Epithelial cell of esophagus (primary cell): ENCODE results near the gene BANF1.

ENCODE experiments used
- DNase-seq: peaks from one replicate; pipeline ENCODE4 v3.0.0; 2010; ENCODE audit warnings: low read depth
- H3K4me3 ChIP-seq: 2 replicates; pipeline ENCODE4 v1.5.1; 2011; ENCODE audit warnings: mild to moderate bottlenecking, low read length, control low read depth
- CTCF ChIP-seq: IDR thresholded peaks from 2 replicates; pipeline ENCODE4 v1.5.1; 2011; ENCODE audit warnings: low read depth, mild to moderate bottlenecking, low read length, control low read depth, inconsistent platforms; ENCODE audit not compliant: insufficient read depth; ENCODE audit errors: missing control alignments

BANF1 gene

GRCh38 chr11:66011785-66012303 is 9.5 kb downstream of the BANF1 start, which contains the start of gene CST6:
Gene CST6, plus strand, starts transcription at chr11:66012008. Its CDS starts 37 bp downstream, at chr11:66012045.
- no peak for DNase-seq
- H3K4me3 ChIP-seq: no peak within 1 kb of the TSS
- TF ChIP-seq CTCF: no peak

- H3K4me3 ChIP-seq: no peak overlapping the region
- no peak for DNase-seq
These were observed 10.2 kb downstream of the BANF1 start for GRCh38 chr11:66012371-66012945.

GRCh38 chr11:66012946-66013761 is 10.9 kb downstream of the BANF1 start:
- TF ChIP-seq CTCF: no peak
- peak; percentile 75 for DNase-seq
- H3K4me3 ChIP-seq: no peak overlapping the region

More at GRCh38 chr11:66012371-66012945, 10.2 kb downstream of the BANF1 start:
- TF ChIP-seq CTCF: no peak

- no peak overlapping the region for H3K4me3 ChIP-seq
- TF ChIP-seq CTCF: no peak
- no peak for DNase-seq
These were observed 11.4 kb downstream of the BANF1 start for GRCh38 chr11:66013762-66014100.

- H3K4me3 ChIP-seq: no peak overlapping the region
- no peak for TF ChIP-seq CTCF
- DNase-seq: no peak
These were observed 12.6 kb downstream of the BANF1 start for GRCh38 chr11:66014804-66015453.

GRCh38 chr11:66015454-66015881 is 13.2 kb downstream of the BANF1 start:
- DNase-seq: no peak
- H3K4me3 ChIP-seq: no peak overlapping the region
- TF ChIP-seq CTCF: no peak
